ENCODE results near the gene AP2B1.

Gene AP2B1

GRCh38 chr17:35731239-35731916 lies 144.3 kb downstream of the AP2B1 start, which contains the start of gene RASL10B:
TSS of gene RASL10B (plus strand) at chr17:35731639. CDS start at chr17:35735185, 3,546 bp downstream.
- peaks cover 5 to 6% of the 10 kb centered on the region in 2 donors for H3K4me1 ChIP-seq (ENCODE audit: control insufficient read depth in 2 of 2, insufficient read depth in 2 of 2, low read length in 2 of 2)
- peaks cover 0 to 2% of the 10 kb centered on the region in 2 donors for H3K27me3 ChIP-seq (ENCODE audit: control insufficient read depth in 2 of 2, insufficient read depth in 2 of 2, low read length in 2 of 2)
- H3K4me3 ChIP-seq (ENCODE audit: low read length in 2 of 2), result peak within 1 kb of the TSS; percentile 41 to 57
- H3K9ac ChIP-seq (ENCODE audit: low read depth in 1 of 2, low read length in 2 of 2), result peak within 1 kb of the TSS in 1 of 2 donors; percentile 20
- H3K27ac ChIP-seq (ENCODE audit: low read depth in 2 of 2, low read length in 2 of 2), result no peak within 1 kb of the TSS
- H3K9me3 ChIP-seq (ENCODE audit: control insufficient read depth in 2 of 2, low read length in 2 of 2), result no peaks in the 10 kb centered on the region
- H3K36me3 ChIP-seq (ENCODE audit: control insufficient read depth in 2 of 2, insufficient read depth in 2 of 2, low read length in 2 of 2), result peaks cover 0 to 5% of the 10 kb centered on the region in 2 donors

- H3K4me3 ChIP-seq (ENCODE audit: low read length in 2 of 2), result peak overlapping the region; percentile 26 to 41
- peaks cover 0 to 2% of the 10 kb centered on the region in 2 donors for H3K27me3 ChIP-seq (ENCODE audit: control insufficient read depth in 2 of 2, insufficient read depth in 2 of 2, low read length in 2 of 2)
- H3K4me1 ChIP-seq (ENCODE audit: control insufficient read depth in 2 of 2, insufficient read depth in 2 of 2, low read length in 2 of 2), result peaks cover 5 to 6% of the 10 kb centered on the region in 2 donors
- H3K9me3 ChIP-seq (ENCODE audit: control insufficient read depth in 2 of 2, low read length in 2 of 2), result no peaks in the 10 kb centered on the region
- no peak overlapping the region for H3K9ac ChIP-seq (ENCODE audit: low read depth in 1 of 2, low read length in 2 of 2)
- no peak overlapping the region for H3K27ac ChIP-seq (ENCODE audit: low read depth in 2 of 2, low read length in 2 of 2)
- no peaks in the 10 kb centered on the region for H3K36me3 ChIP-seq (ENCODE audit: control insufficient read depth in 2 of 2, insufficient read depth in 2 of 2, low read length in 2 of 2)
Observed at GRCh38 chr17:35731917-35732805, 145.0 kb downstream of the AP2B1 start.

- Histone ChIP-seq H3K27ac (ENCODE audit: low read depth in 2 of 2, low read length in 2 of 2) (no peak overlapping the region), H3K36me3 (ENCODE audit: control insufficient read depth in 2 of 2, insufficient read depth in 2 of 2, low read length in 2 of 2) (no peaks in the 10 kb centered on the region), H3K4me1 (ENCODE audit: control insufficient read depth in 2 of 2, insufficient read depth in 2 of 2, low read length in 2 of 2) (peaks cover 5 to 6% of the 10 kb centered on the region in 2 donors), H3K9me3 (ENCODE audit: control insufficient read depth in 2 of 2, low read length in 2 of 2) (no peaks in the 10 kb centered on the region), H3K27me3 (ENCODE audit: control insufficient read depth in 2 of 2, insufficient read depth in 2 of 2, low read length in 2 of 2) (peaks cover 0 to 2% of the 10 kb centered on the region in 2 donors), H3K9ac (ENCODE audit: low read depth in 1 of 2, low read length in 2 of 2) (no peak overlapping the region), H3K4me3 (ENCODE audit: low read length in 2 of 2) (no peak overlapping the region)
Observed at GRCh38 chr17:35732806-35733136, 145.6 kb downstream of the AP2B1 start.

GRCh38 chr17:35733366-35733765 lies 146.2 kb downstream of the AP2B1 start:
- H3K9ac ChIP-seq (ENCODE audit: low read depth in 1 of 2, low read length in 2 of 2), result no peak overlapping the region
- peaks cover 5 to 6% of the 10 kb centered on the region in 2 donors for H3K4me1 ChIP-seq (ENCODE audit: control insufficient read depth in 2 of 2, insufficient read depth in 2 of 2, low read length in 2 of 2)
- no peaks in the 10 kb centered on the region for H3K36me3 ChIP-seq (ENCODE audit: control insufficient read depth in 2 of 2, insufficient read depth in 2 of 2, low read length in 2 of 2)
- no peaks in the 10 kb centered on the region for H3K9me3 ChIP-seq (ENCODE audit: control insufficient read depth in 2 of 2, low read length in 2 of 2)
- H3K27ac ChIP-seq (ENCODE audit: low read depth in 2 of 2, low read length in 2 of 2), result no peak overlapping the region
- H3K4me3 ChIP-seq (ENCODE audit: low read length in 2 of 2), result no peak overlapping the region
- peaks cover 0 to 2% of the 10 kb centered on the region in 2 donors for H3K27me3 ChIP-seq (ENCODE audit: control insufficient read depth in 2 of 2, insufficient read depth in 2 of 2, low read length in 2 of 2)

- H3K4me3 ChIP-seq (ENCODE audit: low read length in 2 of 2), result no peak overlapping the region
- no peaks in the 10 kb centered on the region for H3K9me3 ChIP-seq (ENCODE audit: control insufficient read depth in 2 of 2, low read length in 2 of 2)
- H3K27ac ChIP-seq (ENCODE audit: low read depth in 2 of 2, low read length in 2 of 2), result no peak overlapping the region
- H3K9ac ChIP-seq (ENCODE audit: low read depth in 1 of 2, low read length in 2 of 2), result no peak overlapping the region
- no peaks in the 10 kb centered on the region for H3K36me3 ChIP-seq (ENCODE audit: control insufficient read depth in 2 of 2, insufficient read depth in 2 of 2, low read length in 2 of 2)
- peaks cover 5 to 6% of the 10 kb centered on the region in 2 donors for H3K4me1 ChIP-seq (ENCODE audit: control insufficient read depth in 2 of 2, insufficient read depth in 2 of 2, low read length in 2 of 2)
- peaks cover 0 to 4% of the 10 kb centered on the region in 2 donors for H3K27me3 ChIP-seq (ENCODE audit: control insufficient read depth in 2 of 2, insufficient read depth in 2 of 2, low read length in 2 of 2)
Observed at GRCh38 chr17:35734396-35734795, 147.3 kb downstream of the AP2B1 start.

- Histone ChIP-seq H3K9me3 (ENCODE audit: control insufficient read depth in 2 of 2, low read length in 2 of 2) (no peaks in the 10 kb centered on the region), H3K4me1 (ENCODE audit: control insufficient read depth in 2 of 2, insufficient read depth in 2 of 2, low read length in 2 of 2) (peaks cover 5 to 6% of the 10 kb centered on the region in 2 donors), H3K27ac (ENCODE audit: low read depth in 2 of 2, low read length in 2 of 2) (no peak overlapping the region), H3K27me3 (ENCODE audit: control insufficient read depth in 2 of 2, insufficient read depth in 2 of 2, low read length in 2 of 2) (peaks cover under 1 to 9% of the 10 kb centered on the region in 2 donors), H3K36me3 (ENCODE audit: control insufficient read depth in 2 of 2, insufficient read depth in 2 of 2, low read length in 2 of 2) (no peaks in the 10 kb centered on the region), H3K4me3 (ENCODE audit: low read length in 2 of 2) (no peak overlapping the region), H3K9ac (ENCODE audit: low read depth in 1 of 2, low read length in 2 of 2) (no peak overlapping the region)
Observed at GRCh38 chr17:35735036-35735805, 148.1 kb downstream of the AP2B1 start.

GRCh38 chr17:35736236-35736635 lies 149.1 kb downstream of the AP2B1 start:
- H3K36me3 ChIP-seq (ENCODE audit: control insufficient read depth in 2 of 2, insufficient read depth in 2 of 2, low read length in 2 of 2), result no peaks in the 10 kb centered on the region
- H3K27me3 ChIP-seq (ENCODE audit: control insufficient read depth in 2 of 2, insufficient read depth in 2 of 2, low read length in 2 of 2), result peaks cover 9 to 18% of the 10 kb centered on the region in 2 donors
- no peaks in the 10 kb centered on the region for H3K9me3 ChIP-seq (ENCODE audit: control insufficient read depth in 2 of 2, low read length in 2 of 2)
- H3K27ac ChIP-seq (ENCODE audit: low read depth in 2 of 2, low read length in 2 of 2), result no peak overlapping the region
- no peak overlapping the region for H3K9ac ChIP-seq (ENCODE audit: low read depth in 1 of 2, low read length in 2 of 2)
- peaks cover 1 to 2% of the 10 kb centered on the region in 2 donors for H3K4me1 ChIP-seq (ENCODE audit: control insufficient read depth in 2 of 2, insufficient read depth in 2 of 2, low read length in 2 of 2)
- no peak overlapping the region for H3K4me3 ChIP-seq (ENCODE audit: low read length in 2 of 2)

GRCh38 chr17:35738519-35739133 lies 151.5 kb downstream of the AP2B1 start:
- no peak overlapping the region for H3K4me3 ChIP-seq (ENCODE audit: low read length in 2 of 2)
- peaks cover 10 to 18% of the 10 kb centered on the region in 2 donors for H3K27me3 ChIP-seq (ENCODE audit: control insufficient read depth in 2 of 2, insufficient read depth in 2 of 2, low read length in 2 of 2)
- H3K27ac ChIP-seq (ENCODE audit: low read depth in 2 of 2, low read length in 2 of 2), result no peak overlapping the region
- H3K9ac ChIP-seq (ENCODE audit: low read depth in 1 of 2, low read length in 2 of 2), result no peak overlapping the region
- no peaks in the 10 kb centered on the region for H3K36me3 ChIP-seq (ENCODE audit: control insufficient read depth in 2 of 2, insufficient read depth in 2 of 2, low read length in 2 of 2)
- no peaks in the 10 kb centered on the region for H3K4me1 ChIP-seq (ENCODE audit: control insufficient read depth in 2 of 2, insufficient read depth in 2 of 2, low read length in 2 of 2)
- H3K9me3 ChIP-seq (ENCODE audit: control insufficient read depth in 2 of 2, low read length in 2 of 2), result no peaks in the 10 kb centered on the region

- Histone ChIP-seq H3K27me3 (ENCODE audit: control insufficient read depth in 2 of 2, insufficient read depth in 2 of 2, low read length in 2 of 2) (peaks cover 13 to 18% of the 10 kb centered on the region in 2 donors), H3K4me3 (ENCODE audit: low read length in 2 of 2) (no peak overlapping the region), H3K27ac (ENCODE audit: low read depth in 2 of 2, low read length in 2 of 2) (no peak overlapping the region)
Observed at GRCh38 chr17:35740216-35740615, 153.1 kb downstream of the AP2B1 start.

More at GRCh38 chr17:35740216-35740615, 153.1 kb downstream of the AP2B1 start:
- no peak overlapping the region for H3K9ac ChIP-seq (ENCODE audit: low read depth in 1 of 2, low read length in 2 of 2)
- H3K36me3 ChIP-seq (ENCODE audit: control insufficient read depth in 2 of 2, insufficient read depth in 2 of 2, low read length in 2 of 2), result no peaks in the 10 kb centered on the region
- H3K9me3 ChIP-seq (ENCODE audit: control insufficient read depth in 2 of 2, low read length in 2 of 2), result no peaks in the 10 kb centered on the region
- H3K4me1 ChIP-seq (ENCODE audit: control insufficient read depth in 2 of 2, insufficient read depth in 2 of 2, low read length in 2 of 2), result no peaks in the 10 kb centered on the region
